IMR-90 (cell line): ENCODE data around the gene LRRC58. TPM values are rescaled to one million over a fixed set of nuclear protein-coding genes. Genes with fewer than 3 reads are reported as not detected.

Experiments
- ATAC-seq: fragments of 200-7000 bp; cut with Tn5 transposase; 2 replicates; pipeline ENCODE4 v1.9.1; 2020; ENCODE audit warnings: low read depth, mild to moderate bottlenecking, moderate library complexity
- BruUV-seq: library from RNA; stranded (reverse); fragments of 400-500 nt; replicated peaks from 2 replicates; lab custom pipeline; 2021; lab: Mats Ljungman, UMichigan
- CTCF ChIA-PET: fragments of 300-600 bp; formaldehyde crosslinking; extraction: SDS; loops from one replicate; lab custom pipeline; 2021; ENCODE audit warnings: antibody characterized with exemption; lab: Yijun Ruan, JAX
- POLR2A ChIA-PET: fragments of 300-600 bp; sonication (Branson Sonifier 250); formaldehyde crosslinking; loops from one replicate; lab custom pipeline; 2022; ENCODE audit warnings: antibody characterized with exemption; ENCODE audit not compliant: unreplicated experiment; lab: Charles Lee
- DNase-seq: peaks from one replicate; pipeline ENCODE4 v3.0.0; 2013
- H2AFZ ChIP-seq: replicated peaks from 2 replicates; pipeline ENCODE3; 2013; ENCODE audit warnings: low read length, mild to moderate bottlenecking; ENCODE audit not compliant: poor library complexity
- H2AK5ac ChIP-seq: 2 replicates; pipeline ENCODE4 v1.6.1; 2013; ENCODE audit warnings: low read depth, low read length, inconsistent platforms
- H2AK9ac ChIP-seq: replicated peaks from 2 replicates; pipeline ENCODE3; 2013; ENCODE audit warnings: mild to moderate bottlenecking, low read depth, low read length, moderate library complexity; ENCODE audit not compliant: poor library complexity
- H2BK120ac ChIP-seq: 2 replicates; pipeline ENCODE4 v1.6.1; 2013; ENCODE audit warnings: low read depth, low read length, inconsistent platforms
- H2BK15ac ChIP-seq: 3 replicates; pipeline ENCODE4 v1.6.1; 2013; ENCODE audit warnings: low read depth, low read length, inconsistent platforms
- H2BK20ac ChIP-seq: 2 replicates; pipeline ENCODE4 v1.6.1; 2013; ENCODE audit warnings: low read depth, mild to moderate bottlenecking, inconsistent platforms, low read length, moderate library complexity
- H2BK5ac ChIP-seq: 2 replicates; pipeline ENCODE4 v1.6.1; 2013; ENCODE audit warnings: mild to moderate bottlenecking, low read depth, low read length, inconsistent platforms; ENCODE audit not compliant: poor library complexity, severe bottlenecking
- H3K14ac ChIP-seq: replicated peaks from 2 replicates; pipeline ENCODE4 v1.6.1; 2013; ENCODE audit warnings: low read depth, low read length, inconsistent platforms
- H3K18ac ChIP-seq: 2 replicates; pipeline ENCODE4 v1.6.1; 2013; ENCODE audit warnings: low read depth, low read length, control low read depth
- H3K23ac ChIP-seq: 2 replicates; pipeline ENCODE4 v1.6.1; 2013; ENCODE audit warnings: low read depth, low read length, inconsistent platforms
- H3K27ac ChIP-seq: 2 replicates; pipeline ENCODE4 v1.5.1; 2013; ENCODE audit warnings: mild to moderate bottlenecking, control low read depth, low read length; ENCODE audit not compliant: insufficient read depth
- H3K27me3 ChIP-seq: 2 replicates; pipeline ENCODE4 v1.6.1; 2013; ENCODE audit warnings: low read length; ENCODE audit not compliant: control insufficient read depth, insufficient read depth
- H3K36me3 ChIP-seq: 2 replicates; pipeline ENCODE4 v1.6.1; 2013; ENCODE audit warnings: low read length, mixed read lengths; ENCODE audit not compliant: control insufficient read depth, insufficient read depth
- H3K4ac ChIP-seq: 2 replicates; pipeline ENCODE4 v1.6.1; 2013; ENCODE audit warnings: low read depth, low read length, inconsistent platforms
- H3K4me1 ChIP-seq: 2 replicates; pipeline ENCODE4 v1.6.1; 2013; ENCODE audit warnings: low read length, mixed read lengths; ENCODE audit not compliant: control insufficient read depth, insufficient read depth
- H3K4me2 ChIP-seq: 2 replicates; pipeline ENCODE4 v1.6.1; 2013; ENCODE audit warnings: low read depth, mild to moderate bottlenecking, control low read depth, low read length, moderate library complexity
- H3K4me3 ChIP-seq: 2 replicates; pipeline ENCODE4 v1.5.1; 2013; ENCODE audit warnings: low read depth, mild to moderate bottlenecking, control low read depth, low read length, moderate library complexity; ENCODE audit not compliant: insufficient read depth
- H3K56ac ChIP-seq: 2 replicates; pipeline ENCODE4 v1.6.1; 2013; ENCODE audit warnings: low read length, inconsistent platforms; ENCODE audit not compliant: insufficient read depth; ENCODE audit errors: extremely low read depth
- H3K79me1 ChIP-seq, 2 experiments: 2 replicates each; pipeline ENCODE4 v1.6.1; 2013; ENCODE audit warnings: low read length in 2 of 2, inconsistent platforms in 1 of 2, low read depth in 1 of 2
- H3K9ac ChIP-seq: 2 replicates; pipeline ENCODE4 v1.6.1; 2013; ENCODE audit warnings: low read depth, low read length, control low read depth
- H3K9me1 ChIP-seq: 2 replicates; pipeline ENCODE4 v1.6.1; 2013; ENCODE audit warnings: low read length, inconsistent platforms; ENCODE audit not compliant: insufficient read depth
- H3K9me3 ChIP-seq: 2 replicates; pipeline ENCODE4 v1.6.1; 2013; ENCODE audit warnings: low read length; ENCODE audit not compliant: control insufficient read depth, insufficient read depth
- H4K20me1 ChIP-seq: 2 replicates; pipeline ENCODE4 v1.6.1; 2013; ENCODE audit warnings: low read length, inconsistent platforms; ENCODE audit not compliant: insufficient read depth
- H4K5ac ChIP-seq: 2 replicates; pipeline ENCODE4 v1.6.1; 2013; ENCODE audit warnings: mild to moderate bottlenecking, low read depth, low read length, control low read depth
- H4K8ac ChIP-seq, 2 experiments: 2 replicates each; pipeline ENCODE4 v1.6.1; 2013; ENCODE audit warnings: low read depth in 2 of 2, low read length in 2 of 2, control low read depth in 1 of 2, inconsistent platforms in 1 of 2
- H4K91ac ChIP-seq: 2 replicates; pipeline ENCODE4 v1.6.1; 2013; ENCODE audit warnings: low read depth, low read length, inconsistent platforms; ENCODE audit not compliant: insufficient read depth
- CEBPB ChIP-seq: IDR thresholded peaks from 2 replicates; pipeline ENCODE4 v1.6.1; 2012; ENCODE audit warnings: low read depth, low read length, improper control_type of control experiment
- MXI1 ChIP-seq: IDR thresholded peaks from 2 replicates; pipeline ENCODE4 v1.6.1; 2012; ENCODE audit warnings: low read depth, mild to moderate bottlenecking, low read length, moderate library complexity, borderline replicate concordance
- dilution Hi-C: fragments of 300-500 bp; cut with HindIII; formaldehyde crosslinking; loops from one replicate; pipeline ENCODE4 v1.14.3; 2018; ENCODE audit warnings: low sequenced_read_pairs; ENCODE audit not compliant: unreplicated experiment
- in situ Hi-C: fragments of 300-500 bp; cut with MboI; formaldehyde crosslinking; loops from 3 replicates; pipeline ENCODE4 v1.14.3; 2019; ENCODE audit warnings: low sequenced_read_pairs, inconsistent platforms, mixed read lengths
- intact Hi-C: fragments of 100-400 bp; cut with micrococcal nuclease; formaldehyde crosslinking; loops from 2 replicates; pipeline ENCODE4 v1.10.0; 2022
- polyA plus RNA-seq, 3 experiments: library from polyadenylated mRNA; depleted of rRNA; stranded (reverse); fragments of >200 nt; gene quantifications; 2 replicates each; pipeline ENCODE4 v1.2.3, GENCODE V29; 2012; ENCODE audit warnings: low replicate concordance in 1 of 3
- total RNA-seq: library from RNA; depleted of rRNA; stranded (reverse); fragments of >200 nt; gene quantifications from 2 replicates; pipeline ENCODE4 v1.2.3, GENCODE V29; 2012

Gene LRRC58
- total and polyA plus RNA-seq, 2 of the 4 experiments (the other 2 are of a cell fraction), result 5.0 to 13.4 TPM

- dilution Hi-C loops (no loop called here), intact Hi-C loops (no loop called here), in situ Hi-C loops (no loop called here)
- ATAC-seq, result no peak
- no peak overlapping the region for H2BK20ac ChIP-seq
- H3K18ac ChIP-seq, result no peak overlapping the region
- TF ChIP-seq CEBPB (no peak), MXI1 (no peak)
- no TSS peak for BruUV-seq
- DNase-seq, result no peak
- no peak overlapping the region for H3K14ac ChIP-seq
- H3K9me3 ChIP-seq, result no peaks in the 10 kb centered on the region
- no peak overlapping the region for H3K27ac ChIP-seq
- no peak overlapping the region for H3K56ac ChIP-seq
- no peaks in the 10 kb centered on the region for H3K79me1 ChIP-seq
- H3K23ac ChIP-seq, result no peak overlapping the region
- H3K9ac ChIP-seq, result no peak overlapping the region
- CTCF ChIA-PET, result no interaction called here
- peaks cover 3% of the 10 kb centered on the region; the same call in 1 of the 2 replicates for H3K27me3 ChIP-seq
- POLR2A ChIA-PET, result no interaction called here
- H3K36me3 ChIP-seq, result no peaks in the 10 kb centered on the region
- no peaks in the 10 kb centered on the region for H4K20me1 ChIP-seq
- no peak overlapping the region for H4K91ac ChIP-seq
- no peaks in the 10 kb centered on the region for H3K9me1 ChIP-seq
- H2BK5ac ChIP-seq, result no peak overlapping the region
- H2AK9ac ChIP-seq, result no peak overlapping the region
- no peak overlapping the region for H3K4ac ChIP-seq
- no peak overlapping the region for H2AFZ ChIP-seq
- no peak overlapping the region for H4K8ac ChIP-seq
- no peak overlapping the region for H2BK15ac ChIP-seq
- no peak overlapping the region for H3K4me3 ChIP-seq
- H2BK120ac ChIP-seq, result no peak overlapping the region
- no peak overlapping the region for H2AK5ac ChIP-seq
- H4K5ac ChIP-seq, result no peak overlapping the region
- H3K4me1 ChIP-seq, result no peaks in the 10 kb centered on the region
- no peak overlapping the region for H3K4me2 ChIP-seq
These were observed 49.8 kb downstream of the LRRC58 start for GRCh38 chr3:120299403-120299802.
